Subcutaneous adipose tissue (tissue), 4 donors: Measurements from ENCODE around the gene GJD3. TPM values are rescaled to one million over a fixed set of nuclear protein-coding genes. Genes with fewer than 3 reads are reported as not detected.

Experiments
- CTCF ChIP-seq: fragments of 450-650 bp; IDR thresholded peaks from one replicate; pipeline ENCODE4 v1.5.1; 2016; ENCODE audit warnings: low read depth, mild to moderate bottlenecking, control low read depth, antibody characterized with exemption, moderate library complexity
- total RNA-seq, 4 donors: library from RNA; depleted of rRNA; stranded (reverse); fragments of >200 nt; gene quantifications; one replicate each; pipeline ENCODE4 v1.1.0, GENCODE V29; 2016

Gene GJD3
- total RNA-seq, 4 donors from 2014 or later = 0.94 TPM; not detected in 3

- TF ChIP-seq CTCF = no peak
These were observed 27.2 kb downstream of the GJD3 start for GRCh38 chr17:40337351-40337750.

GRCh38 chr17:40335620-40336019 is 28.9 kb downstream of the GJD3 start:
- no peak for TF ChIP-seq CTCF

GRCh38 chr17:40333781-40334448 is 30.6 kb downstream of the GJD3 start:
- no peak for TF ChIP-seq CTCF

- no peak for TF ChIP-seq CTCF
These were observed 32.5 kb downstream of the GJD3 start for GRCh38 chr17:40331743-40332641.

GRCh38 chr17:40330850-40331470 is 33.6 kb downstream of the GJD3 start:
- TF ChIP-seq CTCF = no peak

GRCh38 chr17:40329839-40330794 is 34.4 kb downstream of the GJD3 start:
- no peak for TF ChIP-seq CTCF
